ENCODE measurements around the gene CATSPERZ. TPM values are rescaled to one million over a fixed set of nuclear protein-coding genes. Genes with fewer than 3 reads are reported as not detected.
A peak's percentile ranks its signal among the peaks of the same experiment; 100 is the strongest.
"Not testable (repeated sequence)": the region's sequence is repeated elsewhere in the genome, so short reads cannot be mapped to it uniquely, and the experiment has no call there.

CATSPERZ gene
- total RNA-seq, 2 donors from 2014 or later = 0.56 TPM; not detected in 1

DNA sequence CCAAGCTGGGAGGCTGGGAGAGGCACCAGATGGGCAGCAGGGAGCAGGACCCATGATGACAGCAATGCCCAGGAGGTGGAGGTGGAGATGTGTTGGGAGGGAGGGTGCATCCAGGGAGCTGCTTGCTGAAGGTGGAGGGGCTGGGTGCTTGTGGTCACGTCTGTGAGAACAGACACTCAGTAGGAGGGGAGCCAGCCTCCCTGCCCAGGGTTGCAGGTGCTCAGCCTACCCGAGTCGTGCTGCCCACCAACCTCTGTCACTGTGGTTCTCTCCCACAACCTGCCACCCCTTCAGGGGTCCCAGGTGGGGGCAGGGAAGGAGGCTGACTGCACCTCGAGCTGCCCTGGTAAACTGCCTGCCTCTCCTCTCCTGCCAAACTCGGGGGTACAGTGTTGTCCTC is 23.2 kb downstream of the CATSPERZ start:
- Histone ChIP-seq H3K9ac (ENCODE audit: low read depth in 2 of 2, low read length in 2 of 2) (peak overlapping the region in 1 of 2 donors; percentile 97), H3K9me3 (no peaks in the 10 kb centered on the region), H3K36me3 (no peaks in the 10 kb centered on the region), H3K4me1 (peaks cover 11% of the 10 kb centered on the region), H3K27me3 (no peaks in the 10 kb centered on the region), H3K4me3 (no peak overlapping the region), H3K27ac (no peak overlapping the region)
- TF ChIP-seq, protein P1, sequence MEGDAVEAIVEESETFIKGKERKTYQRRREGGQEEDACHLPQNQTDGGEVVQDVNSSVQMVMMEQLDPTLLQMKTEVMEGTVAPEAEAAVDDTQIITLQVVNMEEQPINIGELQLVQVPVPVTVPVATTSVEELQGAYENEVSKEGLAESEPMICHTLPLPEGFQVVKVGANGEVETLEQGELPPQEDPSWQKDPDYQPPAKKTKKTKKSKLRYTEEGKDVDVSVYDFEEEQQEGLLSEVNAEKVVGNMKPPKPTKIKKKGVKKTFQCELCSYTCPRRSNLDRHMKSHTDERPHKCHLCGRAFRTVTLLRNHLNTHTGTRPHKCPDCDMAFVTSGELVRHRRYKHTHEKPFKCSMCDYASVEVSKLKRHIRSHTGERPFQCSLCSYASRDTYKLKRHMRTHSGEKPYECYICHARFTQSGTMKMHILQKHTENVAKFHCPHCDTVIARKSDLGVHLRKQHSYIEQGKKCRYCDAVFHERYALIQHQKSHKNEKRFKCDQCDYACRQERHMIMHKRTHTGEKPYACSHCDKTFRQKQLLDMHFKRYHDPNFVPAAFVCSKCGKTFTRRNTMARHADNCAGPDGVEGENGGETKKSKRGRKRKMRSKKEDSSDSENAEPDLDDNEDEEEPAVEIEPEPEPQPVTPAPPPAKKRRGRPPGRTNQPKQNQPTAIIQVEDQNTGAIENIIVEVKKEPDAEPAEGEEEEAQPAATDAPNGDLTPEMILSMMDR (IDR thresholded peaks at IDR 0.05) = no peak
- intact Hi-C loops (cut with DNase I) = no loop called here
- no peak for DNase-seq

DNA sequence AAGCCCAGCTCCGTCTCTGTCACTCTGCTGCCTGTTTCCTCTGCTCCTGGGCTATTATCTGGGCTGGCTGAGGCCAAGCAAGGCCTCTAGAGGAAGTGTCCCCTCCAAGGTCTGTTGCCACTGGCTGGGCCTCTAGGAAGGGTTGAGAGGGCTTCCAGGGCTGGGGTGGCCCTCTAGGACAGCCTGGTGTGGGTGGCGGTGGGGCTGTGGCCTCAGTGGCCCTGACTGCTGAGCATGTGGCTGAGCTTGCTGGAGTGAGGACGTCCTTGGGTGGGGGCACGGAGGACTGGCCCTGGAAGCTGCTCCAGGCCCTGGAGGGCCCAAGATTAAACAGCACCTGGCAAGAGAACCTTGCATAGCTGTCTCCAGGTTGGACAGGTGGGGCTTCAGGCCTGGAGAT is 23.8 kb downstream of the CATSPERZ start:
- not testable (repeated sequence) for H3K27ac ChIP-seq, DNase-seq, H3K36me3 ChIP-seq

DNA sequence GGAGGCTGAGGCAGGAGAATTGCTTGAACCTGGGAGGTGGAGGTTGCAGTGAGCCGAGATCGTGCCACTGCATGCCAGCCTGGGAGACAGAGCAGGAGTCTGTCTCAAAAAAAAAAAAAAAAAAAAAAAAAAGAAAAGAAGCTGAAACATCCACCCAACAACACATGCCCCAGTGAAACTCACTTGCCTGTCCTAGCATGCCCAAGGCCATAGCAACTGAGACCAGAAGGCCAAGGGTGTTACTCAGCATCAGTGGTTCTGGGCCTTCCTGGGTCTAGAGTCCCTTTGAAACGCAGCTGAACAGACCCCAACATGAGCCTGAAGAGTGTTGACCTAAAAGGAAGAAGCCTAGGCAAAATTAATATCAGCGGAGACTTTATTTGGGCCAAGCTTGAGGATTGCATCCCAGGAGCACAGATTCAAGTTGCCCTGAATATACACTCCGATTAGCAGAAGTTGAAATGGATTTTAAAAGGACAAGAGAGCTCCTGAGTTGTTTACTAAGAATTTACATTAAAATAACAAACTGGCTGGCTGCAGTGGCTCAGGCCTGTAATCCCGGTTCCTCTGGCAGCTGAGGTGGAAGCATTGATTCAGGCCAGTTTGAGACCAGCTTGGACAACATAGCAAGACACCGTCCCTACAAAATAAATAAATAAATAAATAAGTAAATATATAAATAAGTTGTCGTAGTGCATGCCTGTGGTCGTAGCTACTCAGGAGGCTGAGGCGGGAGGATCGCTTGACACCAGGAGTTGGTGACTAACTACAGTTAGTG is 24.7 kb downstream of the CATSPERZ start:
- intact Hi-C loops (cut with DNase I) = no loop called here
- H3K27me3 ChIP-seq = no peaks in the 10 kb centered on the region

More for the DNA sequence above, 23.8 kb downstream of the CATSPERZ start:
- H3K9me3 ChIP-seq; intact Hi-C loops (cut with DNase I); H3K27me3 ChIP-seq; H3K4me3 ChIP-seq: not testable (repeated sequence)
- peaks cover 14% of the 10 kb centered on the region for H3K4me1 ChIP-seq
- H3K9ac ChIP-seq (ENCODE audit: low read depth in 2 of 2, low read length in 2 of 2) = peak overlapping the region in 1 of 2 donors; percentile 97

GRCh38 chr11:64327375-64327774 is 27.2 kb downstream of the CATSPERZ start:
- H3K27me3 ChIP-seq = no peaks in the 10 kb centered on the region
- H3K4me3 ChIP-seq = no peak overlapping the region
- intact Hi-C loops (cut with DNase I) = no loop called here
- TF ChIP-seq, protein P1 (IDR thresholded peaks at IDR 0.05) = no peak
- H3K36me3 ChIP-seq = no peaks in the 10 kb centered on the region
- H3K9me3 ChIP-seq = no peaks in the 10 kb centered on the region
- peaks cover 17% of the 10 kb centered on the region for H3K4me1 ChIP-seq
- DNase-seq = no peak
- H3K9ac ChIP-seq (ENCODE audit: low read depth in 2 of 2, low read length in 2 of 2) = peak overlapping the region in 1 of 2 donors; percentile 63
- peak overlapping the region; percentile 67 for H3K27ac ChIP-seq

More for the DNA sequence above, 24.7 kb downstream of the CATSPERZ start:
- Histone ChIP-seq H3K27ac (no peak overlapping the region), H3K9me3 (no peaks in the 10 kb centered on the region), H3K4me1 (peaks cover 17% of the 10 kb centered on the region), H3K4me3 (no peak overlapping the region), H3K9ac (ENCODE audit: low read depth in 2 of 2, low read length in 2 of 2) (no peak overlapping the region), H3K36me3 (no peaks in the 10 kb centered on the region)
- TF ChIP-seq, protein P1 (IDR thresholded peaks at IDR 0.05) = no peak
- DNase-seq = no peak

- intact Hi-C loops (cut with DNase I) = no loop called here
- peak overlapping the region; percentile 67 for H3K27ac ChIP-seq
- peak; percentile 74 for DNase-seq
These were observed 27.8 kb downstream of the CATSPERZ start for GRCh38 chr11:64327993-64328392.

More at GRCh38 chr11:64327993-64328392, 27.8 kb downstream of the CATSPERZ start:
- Histone ChIP-seq H3K27me3 (no peaks in the 10 kb centered on the region), H3K4me1 (peaks cover 16% of the 10 kb centered on the region), H3K9ac (ENCODE audit: low read depth in 2 of 2, low read length in 2 of 2) (peak overlapping the region in 1 of 2 donors; percentile 63), H3K36me3 (no peaks in the 10 kb centered on the region), H3K4me3 (no peak overlapping the region), H3K9me3 (no peaks in the 10 kb centered on the region)
- TF ChIP-seq, protein P1 (IDR thresholded peaks at IDR 0.05) = no peak
